ENCODE data around the gene AZIN2. TPM values are rescaled to one million over a fixed set of nuclear protein-coding genes. Genes with fewer than 3 reads are reported as not detected.

AZIN2 gene
- total and polyA plus RNA-seq, 2 donors (not counting 3 experiments of a cell fraction or from before 2014, with no cell fraction given), result 0.91 to 1.4 TPM

- dilution Hi-C loops (cut with MboI; ENCODE audit: extremely low pct_ligation_motif_present, low sequenced_read_pairs), result no loop called here
- intact Hi-C loops (cut with micrococcal nuclease), result loop anchor here (1.0 kb wide), 2 partner anchors 153 to 210 kb away; no protein-coding TSS in a partner anchor
- DNase-seq (ENCODE audit: low read depth, low spot score) (peak; percentile 77), FAIRE-seq (peak; percentile 87)
- no peak overlapping the region for H3K4me2 ChIP-seq (ENCODE audit: insufficient read depth, low read length)
- peaks cover 11 to 22% of the 10 kb centered on the region in 2 experiments for H3K27me3 ChIP-seq (ENCODE audit: control insufficient read depth in 2 of 2, insufficient read depth in 2 of 2, low read length in 2 of 2)
- H4K20me1 ChIP-seq (replicated peaks; ENCODE audit: control insufficient read depth, extremely low read depth, insufficient read depth, low read length), result no peaks in the 10 kb centered on the region
- POLR2A ChIA-PET, result no interaction called here
- BruUV-seq (replicated peaks), result no TSS peak
- H3K4me1 ChIP-seq (ENCODE audit: control insufficient read depth, extremely low read depth, insufficient read depth, low read length), result peaks cover 3% of the 10 kb centered on the region
- no peak overlapping the region for H3K27ac ChIP-seq (ENCODE audit: insufficient read depth, low read depth, low read length)
- H2AFZ ChIP-seq (ENCODE audit: low read depth, low read length), result no peak overlapping the region
- CTCF ChIA-PET, result interaction anchor here (0.5 to 4.5 kb wide), 43 partner anchors 9 to 1003 kb away, joined by 3 to 175 read pairs (median 4); no protein-coding TSS in a partner anchor
- H3K9me1 ChIP-seq (replicated peaks; ENCODE audit: control insufficient read depth, extremely low read depth, insufficient read depth, low read length), result no peaks in the 10 kb centered on the region
- H3K4me3 ChIP-seq (replicated peaks in 1 of 3; ENCODE audit: insufficient read depth in 1 of 3, low read depth in 1 of 3, low read length in 3 of 3), result no peak overlapping the region
- H3K9ac ChIP-seq (replicated peaks; ENCODE audit: extremely low read depth, insufficient read depth, low read length), result no peak overlapping the region
- H3K9me3 ChIP-seq (replicated peaks; ENCODE audit: control insufficient read depth, insufficient read depth, low read length), result no peaks in the 10 kb centered on the region
- peak; percentile 71 to 91 for TF ChIP-seq CTCF (IDR thresholded peaks at IDR 0.05; ENCODE audit: extremely low read depth in 1 of 2, insufficient read depth in 1 of 2, low read depth in 1 of 2, low read length in 2 of 2)
- no peak for TF ChIP-seq GATA2 (IDR thresholded peaks at IDR 0.05; ENCODE audit: insufficient read depth, insufficient read length, low read depth, low read length)
- no peak for TF ChIP-seq JUN (IDR thresholded peaks at IDR 0.05; ENCODE audit: borderline replicate concordance, insufficient read depth, insufficient read length, low read depth)
- TF ChIP-seq POLR2AphosphoS5 (IDR thresholded peaks at IDR 0.05; ENCODE audit: insufficient read depth, low read depth, low read length), result no peak
- H3K79me2 ChIP-seq (ENCODE audit: control insufficient read depth, insufficient read depth, low read length), result no peaks in the 10 kb centered on the region
- no peaks in the 10 kb centered on the region for H3K36me3 ChIP-seq (ENCODE audit: control insufficient read depth in 2 of 2, extremely low read depth in 1 of 2, insufficient read depth in 2 of 2, low read length in 2 of 2)
These were observed 5.5 kb downstream of the AZIN2 start for GRCh38 chr1:33086384-33086850.

DNA sequence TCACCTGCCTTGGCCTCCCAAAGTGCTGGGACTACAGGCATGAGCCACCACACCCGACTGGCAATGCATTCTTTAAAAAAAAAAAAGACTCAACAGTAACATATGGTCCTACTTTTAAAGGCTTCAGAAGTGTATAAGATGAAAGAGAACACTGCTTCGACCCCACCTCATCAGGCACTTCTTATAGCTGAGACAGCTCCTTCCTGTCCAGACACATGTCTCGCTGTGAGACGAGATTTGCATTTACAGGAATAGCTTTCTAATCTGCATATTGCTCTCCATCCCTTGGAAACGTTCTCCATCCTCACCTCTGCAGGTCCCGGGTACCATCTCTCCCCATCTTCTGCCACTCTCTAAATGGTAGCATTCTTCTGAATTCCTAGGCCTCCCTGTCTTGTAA is 6.7 kb downstream of the AZIN2 start:
- POLR2A ChIA-PET, result interaction anchor here (0.5 kb wide), 1 partner anchor 188 kb away, joined by 5 read pairs; no protein-coding TSS in a partner anchor
- intact Hi-C loops (cut with micrococcal nuclease), result no loop called here
- Histone ChIP-seq H3K9me1 (replicated peaks; ENCODE audit: control insufficient read depth, extremely low read depth, insufficient read depth, low read length) (no peaks in the 10 kb centered on the region), H3K36me3 (ENCODE audit: control insufficient read depth in 2 of 2, extremely low read depth in 1 of 2, insufficient read depth in 2 of 2, low read length in 2 of 2) (no peaks in the 10 kb centered on the region), H3K4me3 (replicated peaks in 1 of 3; ENCODE audit: insufficient read depth in 1 of 3, low read depth in 1 of 3, low read length in 3 of 3) (no peak overlapping the region), H3K9ac (replicated peaks; ENCODE audit: extremely low read depth, insufficient read depth, low read length) (no peak overlapping the region), H3K9me3 (replicated peaks; ENCODE audit: control insufficient read depth, insufficient read depth, low read length) (no peaks in the 10 kb centered on the region), H2AFZ (ENCODE audit: low read depth, low read length) (no peak overlapping the region), H3K79me2 (ENCODE audit: control insufficient read depth, insufficient read depth, low read length) (no peaks in the 10 kb centered on the region), H3K27ac (ENCODE audit: insufficient read depth, low read depth, low read length) (no peak overlapping the region), H3K27me3 (ENCODE audit: control insufficient read depth in 2 of 2, insufficient read depth in 2 of 2, low read length in 2 of 2) (peaks cover under 1 to 13% of the 10 kb centered on the region in 2 experiments), H3K4me2 (ENCODE audit: insufficient read depth, low read length) (no peak overlapping the region), H3K4me1 (ENCODE audit: control insufficient read depth, extremely low read depth, insufficient read depth, low read length) (no peaks in the 10 kb centered on the region), H4K20me1 (replicated peaks; ENCODE audit: control insufficient read depth, extremely low read depth, insufficient read depth, low read length) (no peaks in the 10 kb centered on the region)
- FAIRE-seq, result no peak
- TF ChIP-seq POLR2AphosphoS5 (IDR thresholded peaks at IDR 0.05; ENCODE audit: insufficient read depth, low read depth, low read length) (no peak), GATA2 (IDR thresholded peaks at IDR 0.05; ENCODE audit: insufficient read depth, insufficient read length, low read depth, low read length) (no peak), MAX (IDR thresholded peaks at IDR 0.05; ENCODE audit: insufficient read depth, insufficient read length) (no peak), JUN (IDR thresholded peaks at IDR 0.05; ENCODE audit: borderline replicate concordance, insufficient read depth, insufficient read length, low read depth) (no peak), EZH2 (IDR thresholded peaks at IDR 0.05; ENCODE audit: borderline replicate concordance, low read depth, low read length, severe bottlenecking) (no peak), MYC (IDR thresholded peaks at IDR 0.05; ENCODE audit: low read depth, low read length) (no peak), POLR2A (IDR thresholded peaks at IDR 0.05; ENCODE audit: low read depth, low read length) (no peak), FOS (IDR thresholded peaks at IDR 0.05; ENCODE audit: borderline replicate concordance, insufficient read depth, low read length) (no peak), CTCF (IDR thresholded peaks at IDR 0.05; ENCODE audit: extremely low read depth in 1 of 2, insufficient read depth in 1 of 2, low read depth in 1 of 2, low read length in 2 of 2) (no peak)
- dilution Hi-C loops (cut with MboI; ENCODE audit: extremely low pct_ligation_motif_present, low sequenced_read_pairs), result no loop called here
- CTCF ChIA-PET, result interaction anchor here (1.1 to 2.6 kb wide), 4 partner anchors 17 to 212 kb away, joined by 3 to 21 read pairs (median 4); no protein-coding TSS in a partner anchor
- BruUV-seq (replicated peaks), result no TSS peak
- DNase-seq (ENCODE audit: low read depth, low spot score), result no peak
